ENCODE data around the gene AKAP13.
A peak's percentile ranks its signal among the peaks of the same experiment; 100 is the strongest.

AKAP13 gene

DNA sequence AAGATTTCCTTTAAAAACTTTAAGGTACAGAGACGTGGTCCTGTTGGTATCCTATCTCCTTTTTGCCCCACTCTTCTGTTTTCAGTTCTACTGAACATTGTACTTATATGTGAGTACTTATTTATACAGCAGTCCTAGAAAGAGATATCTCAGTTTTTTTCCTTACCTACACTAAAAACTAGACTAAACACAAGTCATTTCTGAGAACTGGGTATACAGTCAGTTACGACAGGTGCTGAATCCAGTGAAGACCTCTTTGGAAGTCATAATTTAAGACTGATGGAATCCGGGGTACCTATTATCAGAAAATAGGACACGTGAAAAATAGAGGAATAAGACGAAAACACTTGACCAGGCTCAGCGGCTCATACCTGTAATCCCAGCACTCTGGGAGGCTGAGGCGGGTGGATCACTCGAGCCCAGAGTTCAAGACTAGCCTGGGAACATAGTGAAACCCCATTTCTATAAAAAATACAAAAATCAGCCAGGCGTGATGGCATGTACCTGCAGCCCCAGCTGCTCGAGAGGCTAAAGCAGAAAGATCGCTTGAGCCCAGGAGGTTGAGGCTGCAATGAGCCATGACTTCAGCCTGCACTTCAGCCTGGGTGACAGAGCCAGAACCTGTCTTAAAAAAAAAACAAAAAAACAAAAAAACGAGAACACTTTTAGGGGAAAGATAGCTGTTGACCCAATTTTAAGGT, 338.0 kb downstream of the AKAP13 start:
- DNase-seq: no peak

DNA sequence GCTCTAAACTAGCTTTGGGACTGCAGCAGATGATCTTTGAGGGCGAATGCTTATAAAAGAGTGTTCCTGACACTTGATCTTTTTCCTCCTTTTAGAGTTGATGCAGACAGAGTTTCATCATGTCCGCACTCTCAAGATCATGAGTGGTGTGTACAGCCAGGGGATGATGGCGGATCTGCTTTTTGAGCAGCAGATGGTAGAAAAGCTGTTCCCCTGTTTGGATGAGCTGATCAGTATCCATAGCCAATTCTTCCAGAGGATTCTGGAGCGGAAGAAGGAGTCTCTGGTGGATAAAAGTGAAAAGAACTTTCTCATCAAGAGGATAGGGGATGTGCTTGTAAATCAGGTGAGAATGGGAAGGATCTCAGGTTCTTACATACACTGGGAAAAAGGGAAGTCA, 338.6 kb downstream of the AKAP13 start:
- DNase-seq: no peak

GRCh38 chr15:85722374-85723152, 342.2 kb downstream of the AKAP13 start:
- DNase-seq: no peak

GRCh38 chr15:85723960-85724945, 343.9 kb downstream of the AKAP13 start:
- DNase-seq: no peak

DNA sequence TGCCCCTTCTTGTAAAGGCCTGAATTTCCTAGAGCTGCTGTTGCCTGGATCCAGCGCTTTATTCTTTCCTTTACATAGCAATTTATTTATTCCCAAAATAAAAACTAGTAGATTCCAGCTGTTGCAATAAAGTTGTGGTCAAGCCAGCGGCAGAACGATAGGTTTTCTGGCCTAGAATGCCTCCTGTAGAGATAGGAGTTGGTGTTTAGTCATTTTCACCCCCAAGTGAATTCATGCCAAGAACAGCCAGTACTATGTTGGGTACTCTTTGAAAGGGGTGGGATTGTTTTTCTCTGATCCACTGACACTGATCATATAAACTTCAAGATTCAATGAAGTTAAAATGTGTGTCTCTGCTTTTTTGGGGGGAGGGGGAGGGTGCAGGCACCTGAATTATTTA, 344.6 kb downstream of the AKAP13 start:
- no peak for DNase-seq

- no peak for DNase-seq
Measured at GRCh38 chr15:85725564-85725963, 345.2 kb downstream of the AKAP13 start.

GRCh38 chr15:85726454-85726853, 346.1 kb downstream of the AKAP13 start:
- peak; percentile 49 for DNase-seq

GRCh38 chr15:85727068-85727467, 346.7 kb downstream of the AKAP13 start:
- peak; percentile 47 for DNase-seq

DNA sequence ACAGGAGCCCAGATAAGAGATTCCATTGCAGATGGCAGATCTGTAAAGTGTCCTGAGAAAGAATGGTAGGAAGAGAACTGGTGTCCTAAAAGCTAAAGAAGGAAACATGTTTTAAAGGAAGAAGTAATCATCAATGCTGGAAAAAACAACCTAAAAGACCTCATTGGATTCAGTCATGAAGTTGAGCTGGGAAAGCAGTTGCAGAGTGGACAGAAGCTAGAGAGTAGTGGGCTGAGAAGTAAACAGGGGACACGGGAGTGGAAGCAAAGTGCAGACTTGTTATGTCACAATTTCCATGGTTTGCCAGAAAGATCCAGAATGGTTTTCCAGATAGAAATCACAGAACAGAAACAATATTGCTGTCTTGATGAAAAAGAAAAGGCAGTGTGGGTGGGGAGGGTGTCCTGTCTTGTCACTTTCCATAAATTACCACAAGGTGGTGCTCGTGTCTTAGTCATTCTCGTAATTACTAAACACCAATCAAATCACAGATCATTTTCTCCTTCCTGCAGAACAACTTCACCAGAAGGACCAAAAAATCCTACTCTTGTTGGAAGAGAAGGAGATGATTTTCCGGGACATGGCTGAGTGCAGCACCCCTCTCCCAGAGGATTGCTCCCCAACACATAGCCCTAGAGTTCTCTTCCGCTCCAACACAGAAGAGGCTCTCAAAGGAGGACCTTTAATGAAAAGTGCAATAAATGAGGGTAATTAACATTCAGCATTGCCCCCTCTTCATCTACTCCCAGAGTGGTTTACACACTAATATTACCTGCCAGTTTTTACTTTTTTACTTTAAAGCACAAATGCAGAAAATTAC, 349.8 kb downstream of the AKAP13 start:
- peak; percentile 57 for DNase-seq

GRCh38 chr15:85733416-85733815, 353.0 kb downstream of the AKAP13 start:
- no peak for DNase-seq

DNA sequence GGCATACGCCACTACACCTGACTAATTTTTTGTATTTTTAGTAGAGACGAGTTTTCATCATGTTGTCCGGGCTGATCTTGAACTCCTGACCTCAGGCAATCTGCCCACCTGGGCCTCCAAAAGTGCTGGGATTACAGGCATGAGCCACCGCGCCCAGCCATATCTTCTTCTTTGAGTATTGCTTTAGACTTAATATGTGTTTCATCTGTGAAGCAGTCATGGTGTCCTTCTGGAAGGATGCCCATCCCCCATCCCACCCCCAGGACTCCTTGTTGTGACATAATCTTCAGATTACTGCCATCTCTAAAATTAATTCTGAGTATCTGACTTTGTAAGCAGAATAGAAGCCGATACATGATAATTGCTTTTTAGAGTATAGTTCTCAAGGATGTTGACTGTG, 356.7 kb downstream of the AKAP13 start:
- DNase-seq: no peak

DNA sequence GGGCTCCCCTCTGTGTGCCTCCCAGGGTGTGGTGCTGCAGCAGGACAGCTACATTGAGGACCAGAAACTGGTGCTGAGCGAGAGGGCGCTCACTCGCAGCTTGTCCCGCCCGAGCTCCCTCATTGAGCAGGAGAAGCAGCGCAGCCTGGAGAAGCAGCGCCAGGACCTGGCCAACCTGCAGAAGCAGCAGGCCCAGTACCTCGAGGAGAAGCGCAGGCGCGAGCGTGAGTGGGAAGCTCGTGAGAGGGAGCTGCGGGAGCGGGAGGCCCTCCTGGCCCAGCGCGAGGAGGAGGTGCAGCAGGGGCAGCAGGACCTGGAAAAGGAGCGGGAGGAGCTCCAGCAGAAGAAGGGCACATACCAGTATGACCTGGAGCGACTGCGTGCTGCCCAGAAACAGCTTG, 360.6 kb downstream of the AKAP13 start:
- DNase-seq: no peak

DNA sequence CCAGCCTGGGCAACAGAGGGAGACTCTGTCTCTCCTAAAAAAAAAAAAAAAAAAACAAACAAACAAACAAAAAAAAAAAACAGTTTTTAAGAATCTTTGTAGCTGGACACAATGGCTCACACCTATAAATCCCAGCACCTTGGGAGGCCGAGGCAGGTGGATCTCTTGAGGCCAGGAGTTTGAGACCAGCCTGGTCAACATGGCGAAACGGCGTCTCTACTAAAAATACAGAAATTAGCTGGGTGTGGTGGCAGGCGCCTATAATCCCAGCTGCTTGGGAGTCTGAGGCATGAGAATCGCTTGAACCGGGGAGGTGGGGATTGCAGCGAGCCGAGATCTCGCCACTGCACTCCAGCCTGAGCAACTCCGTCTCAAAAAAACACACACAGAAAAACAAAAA, 361.3 kb downstream of the AKAP13 start:
- DNase-seq: no peak

DNA sequence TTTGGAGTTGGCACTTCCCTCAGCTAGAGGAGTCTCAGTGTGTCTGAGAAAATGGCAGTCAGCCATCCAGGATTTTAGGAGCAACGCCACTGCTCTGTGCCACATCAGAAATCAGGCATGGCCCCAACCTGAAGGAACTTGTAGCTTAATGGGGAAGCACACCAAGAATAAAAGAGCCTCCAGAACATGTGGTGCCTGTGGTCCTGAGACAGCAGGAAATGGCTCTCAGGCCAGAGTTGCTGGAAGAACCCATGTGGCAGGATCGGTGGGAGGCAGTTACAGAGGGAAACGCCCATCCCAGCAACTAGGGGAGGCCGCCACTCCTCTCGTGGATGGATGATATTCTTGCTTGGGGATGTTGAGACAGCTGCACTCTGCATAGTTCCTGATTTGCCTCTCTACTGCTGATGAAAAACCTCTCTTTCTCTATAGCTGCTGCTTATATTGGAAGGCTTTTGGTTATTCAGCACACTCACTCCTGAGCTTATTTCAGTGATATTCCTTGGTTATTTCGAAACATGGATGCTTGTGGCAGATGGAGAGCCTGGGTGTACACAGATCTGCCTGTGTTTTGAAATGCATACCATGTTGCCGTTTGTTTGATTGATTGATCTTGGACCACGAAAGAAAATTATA, 361.9 kb downstream of the AKAP13 start:
- DNase-seq: peak; percentile 37

DNA sequence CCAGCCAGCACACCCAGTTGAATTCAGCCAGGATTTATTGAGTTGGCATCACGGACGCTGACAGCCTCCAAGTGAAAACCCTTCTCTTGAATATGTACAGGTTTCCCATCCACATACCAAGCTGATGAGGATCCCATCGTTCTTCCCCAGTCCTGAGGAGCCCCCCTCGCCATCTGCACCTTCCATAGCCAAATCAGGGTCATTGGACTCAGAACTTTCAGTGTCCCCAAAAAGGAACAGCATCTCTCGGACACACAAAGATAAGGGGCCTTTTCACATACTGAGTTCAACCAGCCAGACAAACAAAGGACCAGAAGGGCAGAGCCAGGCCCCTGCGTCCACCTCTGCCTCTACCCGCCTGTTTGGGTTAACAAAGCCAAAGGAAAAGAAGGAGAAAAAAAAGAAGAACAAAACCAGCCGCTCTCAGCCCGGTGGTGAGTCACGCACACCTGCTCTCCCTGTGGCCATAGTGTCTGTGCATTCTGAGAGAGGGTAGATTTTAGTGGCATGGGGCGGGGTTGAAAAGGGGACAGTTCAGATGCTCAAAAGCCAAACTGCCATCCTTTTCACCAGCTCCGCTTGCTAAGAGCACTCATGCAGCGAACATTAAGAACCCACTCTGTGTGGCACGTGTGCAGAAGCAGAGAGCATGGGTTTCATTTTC, 363.1 kb downstream of the AKAP13 start:
- no peak for DNase-seq

DNA sequence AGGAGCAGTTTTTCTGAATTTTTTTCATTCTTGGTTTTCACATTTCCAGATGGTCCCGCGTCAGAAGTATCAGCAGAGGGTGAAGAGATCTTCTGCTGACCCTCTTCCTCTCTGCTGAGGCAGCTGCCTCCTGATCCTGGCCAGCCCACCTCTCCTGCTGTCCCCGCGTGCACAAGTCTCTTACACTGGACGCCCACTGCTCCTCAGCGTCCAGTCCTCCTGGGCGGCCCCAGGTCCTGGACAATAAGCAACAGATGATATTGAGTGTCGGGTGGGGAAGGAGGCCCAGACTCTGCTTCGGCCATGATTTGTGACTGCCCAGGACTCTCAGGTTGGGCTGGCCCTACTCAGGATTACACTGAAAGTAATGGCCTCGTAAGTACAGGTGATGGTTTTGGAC, 364.2 kb downstream of the AKAP13 start:
- DNase-seq: no peak

DNA sequence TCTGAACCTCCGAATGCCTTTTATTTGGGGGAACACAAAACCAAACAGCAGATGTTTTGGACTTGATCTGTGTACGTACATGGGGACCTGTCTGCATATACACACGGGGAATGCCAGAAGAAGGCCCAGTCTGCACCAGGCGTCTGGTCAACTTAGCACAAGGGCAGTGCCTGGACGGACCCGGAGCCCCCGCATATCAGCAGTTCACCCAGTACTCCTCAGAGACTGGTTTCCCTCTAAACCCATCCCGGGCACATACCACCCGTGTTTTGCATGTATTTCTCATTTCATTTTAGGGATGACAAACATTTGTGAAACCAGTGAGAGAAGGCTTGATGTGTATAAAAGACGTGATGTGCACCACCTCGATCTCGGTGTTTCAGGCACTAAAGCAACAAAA, 364.6 kb downstream of the AKAP13 start:
- DNase-seq: no peak

- no peak for DNase-seq
Measured at GRCh38 chr15:85745525-85746150, 365.2 kb downstream of the AKAP13 start.

DNA sequence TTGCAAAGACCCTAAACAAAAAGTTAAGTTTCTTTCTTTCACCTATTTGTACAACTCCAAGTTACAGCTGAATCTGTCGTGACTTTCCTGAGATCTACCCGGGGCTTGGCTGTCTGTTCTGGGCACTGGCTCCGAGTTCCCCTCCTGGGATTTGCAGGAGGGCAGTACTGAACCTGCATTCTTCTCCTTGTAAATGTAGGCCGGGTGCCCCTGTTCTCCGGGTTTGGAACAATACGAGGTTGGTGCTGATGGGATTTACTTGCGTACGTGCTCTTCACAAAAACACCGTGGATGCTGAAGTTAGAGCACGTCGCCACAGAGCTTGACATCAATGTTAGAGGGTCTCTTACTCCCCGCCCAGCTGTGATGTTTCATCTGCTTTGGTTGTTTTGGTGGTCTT, 366.2 kb downstream of the AKAP13 start:
- DNase-seq: no peak

GRCh38 chr15:85748176-85748575, 367.8 kb downstream of the AKAP13 start:
- no peak for DNase-seq

DNA sequence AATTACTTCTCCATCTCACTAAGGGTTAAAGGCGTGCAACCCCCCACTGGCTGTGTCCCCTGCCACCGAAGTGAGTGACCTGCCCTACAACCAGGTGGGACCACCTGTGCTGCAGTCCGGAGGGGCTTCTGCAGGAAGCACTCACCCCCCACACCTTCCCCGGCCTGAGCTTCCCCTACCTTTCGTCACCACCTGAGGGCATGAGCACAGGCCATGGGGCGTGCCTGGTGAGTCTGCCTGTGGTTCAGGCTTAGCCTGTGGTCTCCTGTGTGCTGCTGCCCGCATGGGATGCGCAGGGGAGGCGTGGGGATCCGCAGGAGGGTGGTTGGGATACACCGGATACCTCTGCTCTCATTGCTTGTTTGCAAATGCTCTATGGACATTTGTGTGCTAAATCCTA, 368.3 kb downstream of the AKAP13 start:
- no peak for DNase-seq

All from fibroblast of skin of right biceps (primary cell).